CD4-positive, alpha-beta T cell treated with Interleukin-2 at 100 ng/mL for 4 hours (primary cell): Measurements from ENCODE around the gene WDR48.
A peak's percentile ranks its signal among the peaks of the same experiment; 100 is the strongest.
"Not testable (repeated sequence)": the region's sequence is repeated elsewhere in the genome, so short reads cannot be mapped to it uniquely, and the experiment has no call there.

ENCODE experiments used
- DNase-seq: peaks from one replicate; pipeline ENCODE4 v3.0.0-alpha.2; 2020; ENCODE audit warnings: low spot score

WDR48 gene

GRCh38 chr3:39051649-39052561 is at the start of gene WDR48, which contains the start of gene SCN11A:
Gene WDR48, plus strand, starts transcription at chr3:39052016. Its CDS starts 10 bp downstream, at chr3:39052026.
Gene SCN11A, minus strand, starts transcription at chr3:39051944. Its CDS starts 101,582 bp downstream, at chr3:38950362.
- DNase-seq: peak; percentile 93

GRCh38 chr3:39005295-39005694 is 46.5 kb upstream of the WDR48 start:
- DNase-seq: no peak

- DNase-seq: no peak
Measured at GRCh38 chr3:39011191-39011736, 40.6 kb upstream of the WDR48 start.

GRCh38 chr3:39013289-39013688 is 38.5 kb upstream of the WDR48 start:
- DNase-seq: no peak

- no peak for DNase-seq
Measured at GRCh38 chr3:39013921-39014509, 37.8 kb upstream of the WDR48 start.

GRCh38 chr3:39015418-39015817 is 36.4 kb upstream of the WDR48 start:
- DNase-seq: no peak

GRCh38 chr3:39019299-39019698 is 32.5 kb upstream of the WDR48 start:
- no peak for DNase-seq

- no peak for DNase-seq
Measured at GRCh38 chr3:39021029-39021428, 30.8 kb upstream of the WDR48 start.

- DNase-seq: no peak
Measured at GRCh38 chr3:39021465-39022285, 30.1 kb upstream of the WDR48 start.

- no peak for DNase-seq
Measured at GRCh38 chr3:39022286-39022630, 29.6 kb upstream of the WDR48 start.

- no peak for DNase-seq
Measured at GRCh38 chr3:39024497-39024896, 27.3 kb upstream of the WDR48 start.

GRCh38 chr3:39025222-39025970 is 26.4 kb upstream of the WDR48 start:
- no peak for DNase-seq

GRCh38 chr3:39028546-39028945 is 23.3 kb upstream of the WDR48 start:
- no peak for DNase-seq

GRCh38 chr3:39029556-39029955 is 22.3 kb upstream of the WDR48 start:
- no peak for DNase-seq

GRCh38 chr3:39038165-39038564 is 13.7 kb upstream of the WDR48 start:
- DNase-seq: no peak

- no peak for DNase-seq
Measured at GRCh38 chr3:39050029-39050428, 1.8 kb upstream of the WDR48 start.

- peak; percentile 11 for DNase-seq
Measured at GRCh38 chr3:39052583-39052982, 767 bp downstream of the WDR48 start.

- DNase-seq: no peak
Measured at GRCh38 chr3:39053696-39054095, 1.9 kb downstream of the WDR48 start.

- DNase-seq: no peak
Measured at GRCh38 chr3:39056151-39056550, 4.3 kb downstream of the WDR48 start.

GRCh38 chr3:39061228-39061627 is 9.4 kb downstream of the WDR48 start:
- not testable (repeated sequence) for DNase-seq

- DNase-seq: no peak
Measured at GRCh38 chr3:39062180-39062579, 10.4 kb downstream of the WDR48 start.

GRCh38 chr3:39063143-39063542 is 11.3 kb downstream of the WDR48 start:
- DNase-seq: no peak
